ENCODE measurements around the gene TTC39A. TPM values are rescaled to one million over a fixed set of nuclear protein-coding genes. Genes with fewer than 3 reads are reported as not detected.

The TTC39A gene
- total RNA-seq, 1 experiment from 2014 or later: 8.3 TPM

GRCh38 chr1:51323778-51324177 is 6.6 kb downstream of the TTC39A start:
- POLR2A ChIA-PET: no interaction called here
- no TSS peak for BruUV-seq (replicated peaks)

GRCh38 chr1:51322417-51323101 is 7.8 kb downstream of the TTC39A start:
- in situ Hi-C loops (cut with HindIII; ENCODE audit: low pct_unique_long_range_greater_than_20kb, low sequenced_read_pairs) (no loop called here), intact Hi-C loops (cut with micrococcal nuclease; ENCODE audit: unreplicated experiment) (no loop called here)
- CTCF ChIA-PET: no interaction called here
- Histone ChIP-seq H3K9me3 (ENCODE audit: control insufficient read depth, insufficient read depth, low read depth, low read length) (no peaks in the 10 kb centered on the region), H3K4me3 (ENCODE audit: low read depth in 2 of 2, low read length in 2 of 2) (no peak overlapping the region), H3K27ac (ENCODE audit: low read length) (no peak overlapping the region), H3K36me3 (ENCODE audit: control insufficient read depth, insufficient read depth, low read length) (no peaks in the 10 kb centered on the region), H3K27me3 (ENCODE audit: control insufficient read depth, insufficient read depth, low read length) (no peaks in the 10 kb centered on the region), H3K4me1 (ENCODE audit: control insufficient read depth, insufficient read depth, low read length) (no peaks in the 10 kb centered on the region)
- no TSS peak for BruUV-seq (replicated peaks)
- POLR2A ChIA-PET: no interaction called here
- TF ChIP-seq, protein P1, sequence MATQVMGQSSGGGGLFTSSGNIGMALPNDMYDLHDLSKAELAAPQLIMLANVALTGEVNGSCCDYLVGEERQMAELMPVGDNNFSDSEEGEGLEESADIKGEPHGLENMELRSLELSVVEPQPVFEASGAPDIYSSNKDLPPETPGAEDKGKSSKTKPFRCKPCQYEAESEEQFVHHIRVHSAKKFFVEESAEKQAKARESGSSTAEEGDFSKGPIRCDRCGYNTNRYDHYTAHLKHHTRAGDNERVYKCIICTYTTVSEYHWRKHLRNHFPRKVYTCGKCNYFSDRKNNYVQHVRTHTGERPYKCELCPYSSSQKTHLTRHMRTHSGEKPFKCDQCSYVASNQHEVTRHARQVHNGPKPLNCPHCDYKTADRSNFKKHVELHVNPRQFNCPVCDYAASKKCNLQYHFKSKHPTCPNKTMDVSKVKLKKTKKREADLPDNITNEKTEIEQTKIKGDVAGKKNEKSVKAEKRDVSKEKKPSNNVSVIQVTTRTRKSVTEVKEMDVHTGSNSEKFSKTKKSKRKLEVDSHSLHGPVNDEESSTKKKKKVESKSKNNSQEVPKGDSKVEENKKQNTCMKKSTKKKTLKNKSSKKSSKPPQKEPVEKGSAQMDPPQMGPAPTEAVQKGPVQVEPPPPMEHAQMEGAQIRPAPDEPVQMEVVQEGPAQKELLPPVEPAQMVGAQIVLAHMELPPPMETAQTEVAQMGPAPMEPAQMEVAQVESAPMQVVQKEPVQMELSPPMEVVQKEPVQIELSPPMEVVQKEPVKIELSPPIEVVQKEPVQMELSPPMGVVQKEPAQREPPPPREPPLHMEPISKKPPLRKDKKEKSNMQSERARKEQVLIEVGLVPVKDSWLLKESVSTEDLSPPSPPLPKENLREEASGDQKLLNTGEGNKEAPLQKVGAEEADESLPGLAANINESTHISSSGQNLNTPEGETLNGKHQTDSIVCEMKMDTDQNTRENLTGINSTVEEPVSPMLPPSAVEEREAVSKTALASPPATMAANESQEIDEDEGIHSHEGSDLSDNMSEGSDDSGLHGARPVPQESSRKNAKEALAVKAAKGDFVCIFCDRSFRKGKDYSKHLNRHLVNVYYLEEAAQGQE (IDR thresholded peaks at IDR 0.05; ENCODE audit: insufficient read depth in 1 of 2, low read depth in 2 of 2, low read length in 1 of 2): no peak
- TF ChIP-seq SIN3A (IDR thresholded peaks at IDR 0.05; ENCODE audit: borderline replicate concordance, insufficient read depth, low read depth, low read length) (no peak), POLR2AphosphoS5 (IDR thresholded peaks at IDR 0.05; ENCODE audit: low read depth, low read length) (no peak), TCF7L2 (IDR thresholded peaks at IDR 0.05; ENCODE audit: low read depth, low read length) (no peak), CTCF (IDR thresholded peaks at IDR 0.05) (no peak)
- ATAC-seq (no peak), DNase-seq (ENCODE audit: low read depth, low spot score) (no peak)

More at GRCh38 chr1:51323778-51324177, 6.6 kb downstream of the TTC39A start:
- DNase-seq (ENCODE audit: low read depth, low spot score): no peak
- Histone ChIP-seq H3K36me3 (ENCODE audit: control insufficient read depth, insufficient read depth, low read length) (no peaks in the 10 kb centered on the region), H3K9me3 (ENCODE audit: control insufficient read depth, insufficient read depth, low read depth, low read length) (no peaks in the 10 kb centered on the region), H3K27ac (ENCODE audit: low read length) (no peak overlapping the region), H3K4me3 (ENCODE audit: low read depth in 2 of 2, low read length in 2 of 2) (no peak overlapping the region), H3K4me1 (ENCODE audit: control insufficient read depth, insufficient read depth, low read length) (no peaks in the 10 kb centered on the region), H3K27me3 (ENCODE audit: control insufficient read depth, insufficient read depth, low read length) (no peaks in the 10 kb centered on the region)
- in situ Hi-C loops (cut with HindIII; ENCODE audit: low pct_unique_long_range_greater_than_20kb, low sequenced_read_pairs): no loop called here
- TF ChIP-seq TCF7L2 (IDR thresholded peaks at IDR 0.05; ENCODE audit: low read depth, low read length): no peak
- TF ChIP-seq, protein P1 (IDR thresholded peaks at IDR 0.05; ENCODE audit: insufficient read depth in 1 of 2, low read depth in 2 of 2, low read length in 1 of 2): no peak
- no peak for TF ChIP-seq POLR2AphosphoS5 (IDR thresholded peaks at IDR 0.05; ENCODE audit: low read depth, low read length)
- no peak for TF ChIP-seq SIN3A (IDR thresholded peaks at IDR 0.05; ENCODE audit: borderline replicate concordance, insufficient read depth, low read depth, low read length)
- TF ChIP-seq CTCF (IDR thresholded peaks at IDR 0.05): no peak
- no peak for ATAC-seq
- CTCF ChIA-PET: no interaction called here
- intact Hi-C loops (cut with micrococcal nuclease; ENCODE audit: unreplicated experiment): no loop called here

All from Panc1 (cell line).